Measurements from ENCODE around the gene PAEP.

GRCh38 chr9:135608294-135608998 lies 46.9 kb downstream of the PAEP start:
- TF ChIP-seq CTCF (optimal IDR thresholded peaks at IDR 0.05 in 1 of 3, IDR thresholded peaks at IDR 0.05 in 1 of 3, conservative IDR thresholded peaks at IDR 0.05 in 1 of 3; ENCODE audit: extremely low read depth in 1 of 3, insufficient read depth in 2 of 3, low read length in 3 of 3) (no peak), EZH2 (IDR thresholded peaks at IDR 0.05; ENCODE audit: low read length) (no peak)
